HL-60 (cell line): ENCODE data around the gene TIMM8B.
A peak's percentile ranks its signal among the peaks of the same experiment; 100 is the strongest.

ENCODE experiments used
- DNase-seq, 2 experiments: peaks; one replicate each; pipeline ENCODE4 v3.0.0-alpha.2; 2010 to 2020; ENCODE audit warnings: low read depth in 1 of 2, low spot score in 1 of 2
- H3K27ac ChIP-seq: fragments of 250-450 bp; sonication (Bioruptor Pico); replicated peaks from 2 replicates; pipeline ENCODE4 v1.5.1; 2020; ENCODE audit warnings: mild to moderate bottlenecking, moderate library complexity
- H3K27me3 ChIP-seq: fragments of 250-450 bp; sonication (Bioruptor Pico); 2 replicates; pipeline ENCODE4 v1.5.1; 2021; ENCODE audit warnings: mild to moderate bottlenecking, moderate library complexity; ENCODE audit not compliant: insufficient read depth, poor library complexity, severe bottlenecking
- H3K4me3 ChIP-seq: replicated peaks from 2 replicates; pipeline ENCODE4 v1.5.1; 2011; ENCODE audit warnings: mild to moderate bottlenecking, control low read depth, low read length; ENCODE audit not compliant: insufficient read depth
- CTCF ChIP-seq: IDR thresholded peaks from one replicate; pipeline ENCODE4 v1.5.1; 2011; ENCODE audit warnings: low read length, control low read depth, inconsistent platforms; ENCODE audit not compliant: insufficient read depth
- GABPA ChIP-seq: IDR thresholded peaks from 2 replicates; pipeline ENCODE4 v1.6.1; 2012; ENCODE audit warnings: low read depth
- POLR2AphosphoS5 ChIP-seq: IDR thresholded peaks from 2 replicates; pipeline ENCODE4 v1.6.1; 2012; ENCODE audit warnings: low read depth
- SPI1 ChIP-seq: IDR thresholded peaks from 2 replicates; pipeline ENCODE4 v1.6.1; 2012; ENCODE audit warnings: low read depth, mild to moderate bottlenecking, borderline replicate concordance
- TF ChIP-seq, protein P1 (sequence below): IDR thresholded peaks from 2 replicates; pipeline ENCODE4 v1.6.1; 2012; ENCODE audit warnings: low read depth; ENCODE audit not compliant: insufficient replicate concordance

TIMM8B gene

GRCh38 chr11:112073941-112074811 lies 12.4 kb downstream of the TIMM8B start, which contains the start of the genes NKAPD1 and PIH1D2:
Gene NKAPD1 (plus strand): TSS chr11:112074299. CDS start chr11:112075575, 1,276 bp downstream.
Gene PIH1D2 (minus strand): TSS chr11:112074017. CDS start chr11:112073174, 843 bp downstream.
- peak; percentile 67 to 89 for DNase-seq
- peak; percentile 38; the same call in 1 of the 2 replicates for TF ChIP-seq SPI1
- TF ChIP-seq, protein P1, sequence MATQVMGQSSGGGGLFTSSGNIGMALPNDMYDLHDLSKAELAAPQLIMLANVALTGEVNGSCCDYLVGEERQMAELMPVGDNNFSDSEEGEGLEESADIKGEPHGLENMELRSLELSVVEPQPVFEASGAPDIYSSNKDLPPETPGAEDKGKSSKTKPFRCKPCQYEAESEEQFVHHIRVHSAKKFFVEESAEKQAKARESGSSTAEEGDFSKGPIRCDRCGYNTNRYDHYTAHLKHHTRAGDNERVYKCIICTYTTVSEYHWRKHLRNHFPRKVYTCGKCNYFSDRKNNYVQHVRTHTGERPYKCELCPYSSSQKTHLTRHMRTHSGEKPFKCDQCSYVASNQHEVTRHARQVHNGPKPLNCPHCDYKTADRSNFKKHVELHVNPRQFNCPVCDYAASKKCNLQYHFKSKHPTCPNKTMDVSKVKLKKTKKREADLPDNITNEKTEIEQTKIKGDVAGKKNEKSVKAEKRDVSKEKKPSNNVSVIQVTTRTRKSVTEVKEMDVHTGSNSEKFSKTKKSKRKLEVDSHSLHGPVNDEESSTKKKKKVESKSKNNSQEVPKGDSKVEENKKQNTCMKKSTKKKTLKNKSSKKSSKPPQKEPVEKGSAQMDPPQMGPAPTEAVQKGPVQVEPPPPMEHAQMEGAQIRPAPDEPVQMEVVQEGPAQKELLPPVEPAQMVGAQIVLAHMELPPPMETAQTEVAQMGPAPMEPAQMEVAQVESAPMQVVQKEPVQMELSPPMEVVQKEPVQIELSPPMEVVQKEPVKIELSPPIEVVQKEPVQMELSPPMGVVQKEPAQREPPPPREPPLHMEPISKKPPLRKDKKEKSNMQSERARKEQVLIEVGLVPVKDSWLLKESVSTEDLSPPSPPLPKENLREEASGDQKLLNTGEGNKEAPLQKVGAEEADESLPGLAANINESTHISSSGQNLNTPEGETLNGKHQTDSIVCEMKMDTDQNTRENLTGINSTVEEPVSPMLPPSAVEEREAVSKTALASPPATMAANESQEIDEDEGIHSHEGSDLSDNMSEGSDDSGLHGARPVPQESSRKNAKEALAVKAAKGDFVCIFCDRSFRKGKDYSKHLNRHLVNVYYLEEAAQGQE, result no peak
- peak; percentile 61; the same call in 1 of the 2 replicates for TF ChIP-seq POLR2AphosphoS5
- TF ChIP-seq GABPA, result peak; percentile 98
- Histone ChIP-seq H3K4me3 (peak within 1 kb of the TSS; percentile 85), H3K27ac (peak within 1 kb of the TSS; percentile 98), H3K27me3 (no peaks in the 10 kb centered on the region)

DNA sequence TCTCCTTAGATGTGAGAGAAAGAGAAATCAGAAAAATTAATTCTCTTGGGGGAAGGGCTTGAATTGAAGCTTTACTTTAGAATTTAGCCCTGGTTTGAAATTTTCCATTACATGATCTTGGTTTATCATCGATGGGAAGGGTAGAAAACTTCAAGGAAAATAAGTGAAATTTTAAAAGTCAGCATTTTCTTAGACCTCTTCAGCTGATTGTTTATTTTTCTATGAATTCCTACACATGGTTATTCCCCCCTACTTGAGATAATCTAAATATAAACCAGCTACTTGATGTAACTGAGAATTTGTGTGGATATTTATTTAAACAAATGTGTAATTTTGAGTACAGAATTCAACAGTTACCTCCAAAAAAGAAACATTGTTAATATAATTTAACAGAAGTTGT lies 23.6 kb downstream of the TIMM8B start:
- DNase-seq, result no peak
- Histone ChIP-seq H3K27me3 (no peaks in the 10 kb centered on the region), H3K4me3 (no peak overlapping the region), H3K27ac (no peak overlapping the region)
- TF ChIP-seq GABPA, result no peak
- no peak for TF ChIP-seq POLR2AphosphoS5

DNA sequence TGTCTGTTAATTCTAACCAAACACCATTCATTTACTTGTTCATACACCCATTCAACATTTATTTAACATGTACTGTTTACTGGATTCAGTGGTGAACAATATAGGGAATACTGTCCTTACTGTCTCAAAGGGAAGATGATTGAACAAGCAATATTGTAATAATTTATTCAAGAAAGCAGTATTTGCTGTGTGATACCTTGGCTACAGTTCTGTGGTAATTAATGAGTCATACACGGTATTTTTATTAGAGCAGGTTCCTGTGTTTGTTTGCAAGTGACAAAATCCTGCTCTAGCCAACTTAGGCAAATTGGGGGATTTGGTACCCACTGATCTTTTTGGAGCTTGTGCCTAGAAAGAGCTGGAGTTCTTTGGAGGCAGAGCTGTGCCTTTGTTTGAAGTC lies 28.5 kb downstream of the TIMM8B start:
- DNase-seq, result no peak
- TF ChIP-seq SPI1, result no peak
- no peak for TF ChIP-seq POLR2AphosphoS5
- TF ChIP-seq, protein P1, result no peak
- no peak for TF ChIP-seq GABPA
- no peak for TF ChIP-seq CTCF
- no peaks in the 10 kb centered on the region for H3K27me3 ChIP-seq
- no peak overlapping the region for H3K4me3 ChIP-seq
- no peak overlapping the region for H3K27ac ChIP-seq

DNA sequence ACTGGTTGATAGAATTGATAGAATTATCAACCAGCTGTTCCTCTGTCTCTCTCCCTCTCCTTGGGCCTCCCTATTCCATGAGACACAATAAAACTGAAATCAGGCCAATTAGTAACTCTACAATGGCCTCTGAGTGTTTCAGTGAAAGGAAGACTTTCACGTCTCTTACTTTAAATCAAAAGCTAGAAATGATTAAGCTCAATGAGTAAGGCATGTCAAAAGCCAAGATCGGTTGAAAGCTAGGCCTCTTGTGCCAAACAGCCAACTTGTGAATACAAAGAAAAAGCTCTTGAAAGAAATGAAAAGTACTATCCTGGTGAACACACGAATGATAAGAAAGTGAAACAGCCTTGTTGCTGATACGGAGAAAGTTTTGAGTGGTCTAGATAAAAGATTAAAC lies 29.4 kb downstream of the TIMM8B start:
- no peak overlapping the region for H3K27ac ChIP-seq
- H3K4me3 ChIP-seq, result no peak overlapping the region
- no peaks in the 10 kb centered on the region for H3K27me3 ChIP-seq
- no peak for DNase-seq
- TF ChIP-seq, protein P1, result no peak
- no peak for TF ChIP-seq CTCF
- TF ChIP-seq SPI1, result no peak
- no peak for TF ChIP-seq GABPA
- TF ChIP-seq POLR2AphosphoS5, result no peak
